Transverse colon (tissue), 3 donors: Measurements from ENCODE around the gene CYP4F11.

Source experiments
- CTCF ChIP-seq, 5 experiments: fragments of 200-600 bp in 3 of 5; fragments of 450-650 bp in 2 of 5; sonication (generic) in 3 of 5; IDR thresholded peaks; 1 replicate in 2 of 5; 2 replicates in 3 of 5; pipeline ENCODE4 v1.5.1; 2016 to 2017; ENCODE audit warnings: antibody characterized with exemption in 5 of 5, inconsistent platforms in 3 of 5, mild to moderate bottlenecking in 2 of 5, moderate library complexity in 1 of 5
- POLR2A ChIP-seq: fragments of 450-650 bp; IDR thresholded peaks from one replicate; pipeline ENCODE4 v1.6.1; 2016; ENCODE audit warnings: antibody characterized with exemption, mild to moderate bottlenecking, moderate library complexity

DNA sequence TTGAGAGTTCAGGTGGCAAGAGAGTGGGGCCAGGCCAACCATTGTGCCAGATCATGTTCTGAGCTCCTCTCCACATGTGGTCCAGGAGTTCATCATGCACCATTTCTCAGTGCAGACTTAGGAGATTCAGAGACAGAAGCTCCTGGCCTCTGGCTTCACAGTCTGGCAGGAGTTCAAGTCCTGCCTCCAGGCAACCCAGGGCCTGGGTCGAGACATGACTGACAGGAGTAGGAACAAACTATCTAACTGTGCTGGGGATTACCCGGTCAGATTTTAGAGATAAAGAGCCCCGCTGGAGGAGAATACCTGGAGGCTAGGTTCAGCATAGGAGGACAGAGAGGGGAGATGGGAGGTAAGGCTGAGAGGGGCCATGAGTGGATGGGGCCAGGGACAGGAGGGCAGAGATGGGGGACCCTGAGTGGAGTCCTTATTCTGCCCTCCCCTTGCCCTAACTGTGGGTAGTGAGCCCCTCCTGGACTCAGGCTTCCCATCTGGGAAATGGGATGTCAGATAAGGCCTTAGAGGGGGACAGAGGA, 906 bp upstream of the CYP4F11 start:
- TF ChIP-seq POLR2A (no peak), CTCF (IDR thresholded peaks at IDR 0.05) (no peak)
